HG03064 (cell line): ENCODE results near the gene TIMM9.
"Not testable (repeated sequence)": the region's sequence is repeated elsewhere in the genome, so short reads cannot be mapped to it uniquely, and the experiment has no call there.

Experiments used
- ATAC-seq: cut with Tn5 transposase; IDR thresholded peaks from one replicate; pipeline ENCODE4 v1.9.1; 2021; ENCODE audit warnings: low read depth; ENCODE audit not compliant: unreplicated experiment

Gene TIMM9

DNA sequence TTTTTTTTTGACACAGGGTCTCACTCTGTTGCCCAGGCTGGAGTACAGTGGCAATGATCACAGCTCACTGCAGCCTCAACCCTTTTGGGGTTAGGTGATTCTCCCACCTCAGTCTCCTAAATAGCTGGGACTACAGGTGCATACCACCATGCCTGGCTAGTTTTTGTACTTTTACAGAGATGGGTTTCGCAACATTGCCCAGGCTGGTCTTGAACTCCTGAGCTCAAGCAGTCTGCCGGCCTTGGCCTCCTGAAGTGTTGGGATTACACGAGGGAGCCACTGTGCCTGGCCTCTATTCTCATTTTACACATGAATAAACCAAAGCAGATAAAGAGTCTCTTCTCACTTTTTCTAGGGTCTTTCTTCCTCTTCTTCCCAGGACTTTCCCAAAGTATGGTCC, 28.4 kb downstream of the TIMM9 start:
- no peak for ATAC-seq

GRCh38 chr14:58398495-58398894, 28.8 kb downstream of the TIMM9 start:
- no peak for ATAC-seq

DNA sequence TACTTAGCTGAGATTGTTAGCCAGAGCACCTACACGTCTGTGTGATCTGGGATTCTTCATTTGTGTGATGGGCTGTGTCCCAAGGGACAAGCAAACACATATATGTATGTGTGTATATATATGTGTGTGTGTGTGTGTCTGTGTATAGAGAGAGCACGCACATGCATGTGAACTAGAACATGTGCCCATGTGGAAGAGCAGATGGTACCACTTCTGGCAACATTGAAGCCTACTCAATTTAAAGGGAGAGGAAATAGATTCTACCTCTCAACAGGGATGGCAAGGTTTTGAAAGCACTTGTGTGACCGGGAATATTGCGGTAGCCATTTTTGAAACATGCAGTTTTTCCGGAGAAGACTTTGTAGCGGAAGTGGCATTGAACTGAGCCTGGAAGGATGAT, 30.2 kb downstream of the TIMM9 start:
- no peak for ATAC-seq

GRCh38 chr14:58395812-58396788, 31.2 kb downstream of the TIMM9 start, which contains the start of gene TOMM20L:
Gene TOMM20L (plus strand): TSS chr14:58395930. CDS start chr14:58395958, 28 bp downstream.
- ATAC-seq, result peak; percentile 90

DNA sequence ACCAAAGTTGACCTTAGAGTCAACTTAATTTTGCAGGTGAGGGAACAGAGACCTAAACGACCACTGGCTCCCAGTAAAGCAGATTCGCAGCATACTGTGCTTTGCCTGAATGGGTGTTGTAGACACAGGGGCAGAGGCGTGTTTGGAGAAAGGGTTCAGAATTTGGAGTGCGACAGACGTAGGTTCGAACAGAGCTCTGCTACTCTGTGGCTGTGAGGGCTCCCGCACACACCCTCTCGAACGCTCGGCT, 31.8 kb downstream of the TIMM9 start:
- peak; percentile 12 for ATAC-seq

GRCh38 chr14:58390830-58391229, 36.5 kb downstream of the TIMM9 start:
- no peak for ATAC-seq

GRCh38 chr14:58376791-58377190, 50.5 kb downstream of the TIMM9 start:
- no peak for ATAC-seq

DNA sequence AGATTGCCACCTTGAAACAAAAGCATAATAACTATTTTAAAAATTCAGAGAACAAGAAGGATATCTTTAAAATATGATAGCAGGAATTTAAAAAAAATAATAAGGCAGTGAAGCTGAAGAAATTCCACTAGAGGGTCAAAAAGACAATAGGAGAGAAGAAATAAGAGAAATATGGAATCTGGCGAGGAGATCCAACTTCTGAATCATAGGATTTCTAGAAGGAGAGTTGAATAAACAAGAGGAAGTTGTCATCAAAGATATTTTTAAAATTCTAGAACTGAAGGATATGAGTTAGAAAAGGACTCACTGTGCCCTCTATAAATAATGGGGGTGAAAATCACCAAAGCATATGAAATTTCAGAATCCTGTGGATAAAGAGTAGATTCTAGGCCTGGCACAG, 58.4 kb downstream of the TIMM9 start:
- no peak for ATAC-seq

DNA sequence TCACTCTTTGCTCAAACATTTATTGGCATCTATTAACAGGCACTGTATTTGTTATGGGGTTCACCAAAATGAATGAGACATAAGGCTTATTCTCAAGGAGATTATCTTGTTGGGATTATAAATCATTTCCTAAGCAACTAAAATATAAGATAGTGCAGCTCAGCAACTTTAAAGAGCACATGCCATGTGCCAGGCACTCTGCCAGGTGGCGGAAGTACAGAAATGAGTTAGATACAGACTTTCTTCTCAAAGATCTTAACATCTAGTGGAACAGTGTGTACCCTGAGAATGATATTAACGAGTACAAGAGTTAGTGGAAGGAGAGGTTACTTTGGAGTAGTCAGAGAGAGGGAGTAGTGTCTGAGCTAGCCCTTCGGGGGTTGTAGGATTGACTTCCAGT, 60.0 kb downstream of the TIMM9 start:
- ATAC-seq, result no peak

GRCh38 chr14:58364316-58364715, 63.0 kb downstream of the TIMM9 start:
- ATAC-seq, result no peak

GRCh38 chr14:58362798-58363412, 64.4 kb downstream of the TIMM9 start:
- no peak for ATAC-seq

- not testable (repeated sequence) for ATAC-seq
Observed at GRCh38 chr14:58362272-58362671, 65.1 kb downstream of the TIMM9 start.
